ENCODE results near the gene NFIB.

Gene NFIB

GRCh38 chr9:14300588-14300987 lies 13.4 kb downstream of the NFIB start:
- Mint-ChIP-seq H3K27me3 (ENCODE audit: low read depth) (peaks cover 26% of the 10 kb centered on the region), H3K27ac (no peak overlapping the region), H3K36me3 (ENCODE audit: low read depth) (no peaks in the 10 kb centered on the region), H3K4me3 (no peak overlapping the region), H3K4me1 (ENCODE audit: low read depth) (no peaks in the 10 kb centered on the region), H3K9me3 (no peaks in the 10 kb centered on the region)
- no peak for DNase-seq (ENCODE audit: low spot score)

DNA sequence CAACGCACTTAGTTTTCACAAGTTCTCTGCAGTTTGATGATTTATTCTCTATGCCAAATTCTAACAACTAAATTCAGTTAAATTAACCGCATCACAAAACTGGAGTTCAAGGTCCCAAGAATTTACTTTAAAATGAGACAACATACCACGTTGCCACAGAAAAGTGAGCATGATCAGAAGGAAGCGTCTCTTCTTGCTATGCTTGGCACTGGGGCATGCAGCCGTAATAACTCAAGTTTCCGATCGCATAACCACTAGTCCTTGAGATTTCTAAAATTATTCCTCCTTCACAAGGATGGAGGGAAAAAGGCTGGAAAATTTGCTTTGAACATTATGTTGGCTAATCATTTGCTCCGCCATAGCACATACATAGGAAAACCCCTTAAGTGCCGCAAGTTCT lies 13.9 kb downstream of the NFIB start:
- Mint-ChIP-seq H3K36me3 (ENCODE audit: low read depth) (no peaks in the 10 kb centered on the region), H3K9me3 (no peaks in the 10 kb centered on the region), H3K4me1 (ENCODE audit: low read depth) (no peaks in the 10 kb centered on the region), H3K27me3 (ENCODE audit: low read depth) (peaks cover 24% of the 10 kb centered on the region), H3K4me3 (no peak overlapping the region), H3K27ac (no peak overlapping the region)
- DNase-seq (ENCODE audit: low spot score): no peak

DNA sequence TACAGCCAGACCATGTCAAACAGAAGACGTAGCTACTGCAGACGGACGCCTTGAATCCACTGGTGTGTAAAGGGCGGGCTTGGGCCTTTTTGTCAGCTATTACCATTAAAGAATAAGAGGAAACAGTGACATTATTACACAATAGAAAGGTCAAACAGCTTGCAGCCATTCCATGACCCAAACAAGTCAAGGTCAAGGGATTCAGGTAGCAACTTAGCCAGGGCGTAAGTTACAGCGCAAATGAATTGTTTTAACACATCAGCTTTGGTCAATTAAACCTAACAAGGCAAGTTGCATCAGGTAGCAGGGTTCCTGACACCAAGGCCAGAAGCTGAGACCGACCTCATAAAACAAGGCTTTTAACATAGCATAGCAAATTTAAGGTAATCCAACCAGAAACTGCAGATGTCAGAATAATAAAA lies 15.3 kb downstream of the NFIB start:
- Mint-ChIP-seq H3K4me1 (ENCODE audit: low read depth) (no peaks in the 10 kb centered on the region), H3K27me3 (ENCODE audit: low read depth) (peaks cover 14% of the 10 kb centered on the region), H3K36me3 (ENCODE audit: low read depth) (no peaks in the 10 kb centered on the region), H3K4me3 (no peak overlapping the region), H3K27ac (no peak overlapping the region), H3K9me3 (no peaks in the 10 kb centered on the region)
- DNase-seq (ENCODE audit: low spot score): no peak

GRCh38 chr9:14296495-14297113 lies 17.3 kb downstream of the NFIB start:
- H3K36me3 Mint-ChIP-seq (ENCODE audit: low read depth): no peaks in the 10 kb centered on the region
- no peaks in the 10 kb centered on the region for H3K9me3 Mint-ChIP-seq
- H3K4me3 Mint-ChIP-seq: no peak overlapping the region
- peaks cover 7% of the 10 kb centered on the region for H3K27me3 Mint-ChIP-seq (ENCODE audit: low read depth)
- H3K4me1 Mint-ChIP-seq (ENCODE audit: low read depth): no peaks in the 10 kb centered on the region
- H3K27ac Mint-ChIP-seq: no peak overlapping the region
- no peak for DNase-seq (ENCODE audit: low spot score)

DNA sequence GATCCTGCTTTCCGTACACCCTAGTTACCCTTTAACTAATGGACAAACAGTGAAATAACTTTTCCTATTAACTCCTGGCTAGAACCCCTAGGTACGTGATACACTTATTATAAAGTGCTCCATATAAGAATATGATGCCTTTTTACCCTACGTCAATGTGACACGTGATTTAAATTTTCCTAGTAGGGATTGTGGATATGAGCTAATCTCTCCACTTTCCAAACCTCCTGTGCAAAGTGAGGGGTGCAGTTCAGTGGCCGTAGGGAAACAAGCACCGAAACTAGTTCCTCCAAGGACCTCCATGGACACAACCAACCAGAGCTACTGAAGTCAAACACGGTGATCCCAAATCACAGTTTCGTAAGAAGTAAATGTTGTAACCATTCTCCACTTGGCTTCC lies 19.3 kb downstream of the NFIB start:
- Mint-ChIP-seq H3K4me1 (ENCODE audit: low read depth) (no peaks in the 10 kb centered on the region), H3K9me3 (no peaks in the 10 kb centered on the region), H3K27ac (no peak overlapping the region), H3K27me3 (ENCODE audit: low read depth) (no peaks in the 10 kb centered on the region), H3K4me3 (no peak overlapping the region), H3K36me3 (ENCODE audit: low read depth) (no peaks in the 10 kb centered on the region)
- no peak for DNase-seq (ENCODE audit: low spot score)

GRCh38 chr9:14293801-14294200 lies 20.1 kb downstream of the NFIB start:
- Mint-ChIP-seq H3K36me3 (ENCODE audit: low read depth) (no peaks in the 10 kb centered on the region), H3K4me3 (no peak overlapping the region), H3K27me3 (ENCODE audit: low read depth) (no peaks in the 10 kb centered on the region), H3K4me1 (ENCODE audit: low read depth) (no peaks in the 10 kb centered on the region), H3K27ac (no peak overlapping the region), H3K9me3 (no peaks in the 10 kb centered on the region)
- DNase-seq (ENCODE audit: low spot score): no peak

- H3K27me3 Mint-ChIP-seq (ENCODE audit: low read depth): no peaks in the 10 kb centered on the region
- H3K27ac Mint-ChIP-seq: no peak overlapping the region
- H3K4me3 Mint-ChIP-seq: no peak overlapping the region
- no peaks in the 10 kb centered on the region for H3K9me3 Mint-ChIP-seq
- H3K36me3 Mint-ChIP-seq (ENCODE audit: low read depth): no peaks in the 10 kb centered on the region
- no peaks in the 10 kb centered on the region for H3K4me1 Mint-ChIP-seq (ENCODE audit: low read depth)
- DNase-seq (ENCODE audit: low spot score): no peak
Measured at GRCh38 chr9:14292181-14292739, 21.7 kb downstream of the NFIB start.

DNA sequence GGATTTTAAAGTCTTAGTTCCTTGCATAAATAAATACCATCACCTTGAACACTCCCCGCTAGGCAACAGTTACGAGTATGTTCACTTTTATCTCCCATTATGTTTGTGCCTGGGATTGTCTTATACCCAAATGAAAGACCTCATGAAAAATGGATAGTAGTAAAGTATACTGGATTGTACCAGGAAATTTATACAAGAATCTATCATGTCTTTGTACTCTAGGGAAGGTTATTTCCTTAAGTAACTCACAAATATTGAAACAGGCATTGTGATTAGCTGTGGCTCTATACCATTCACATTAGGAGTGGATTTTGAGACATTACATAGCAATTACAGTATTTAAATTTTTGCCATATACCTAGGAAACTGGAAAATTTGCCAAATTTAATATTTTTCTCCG lies 24.0 kb downstream of the NFIB start:
- no peaks in the 10 kb centered on the region for H3K27me3 Mint-ChIP-seq (ENCODE audit: low read depth)
- no peaks in the 10 kb centered on the region for H3K4me1 Mint-ChIP-seq (ENCODE audit: low read depth)
- DNase-seq (ENCODE audit: low spot score): no peak
- H3K27ac Mint-ChIP-seq: no peak overlapping the region
- H3K4me3 Mint-ChIP-seq: no peak overlapping the region
- no peaks in the 10 kb centered on the region for H3K9me3 Mint-ChIP-seq
- no peaks in the 10 kb centered on the region for H3K36me3 Mint-ChIP-seq (ENCODE audit: low read depth)

GRCh38 chr9:14288433-14288832 lies 25.5 kb downstream of the NFIB start:
- DNase-seq (ENCODE audit: low spot score): no peak
- no peaks in the 10 kb centered on the region for H3K27me3 Mint-ChIP-seq (ENCODE audit: low read depth)
- no peaks in the 10 kb centered on the region for H3K36me3 Mint-ChIP-seq (ENCODE audit: low read depth)
- no peak overlapping the region for H3K4me3 Mint-ChIP-seq
- no peaks in the 10 kb centered on the region for H3K4me1 Mint-ChIP-seq (ENCODE audit: low read depth)
- H3K27ac Mint-ChIP-seq: no peak overlapping the region
- H3K9me3 Mint-ChIP-seq: no peaks in the 10 kb centered on the region

DNA sequence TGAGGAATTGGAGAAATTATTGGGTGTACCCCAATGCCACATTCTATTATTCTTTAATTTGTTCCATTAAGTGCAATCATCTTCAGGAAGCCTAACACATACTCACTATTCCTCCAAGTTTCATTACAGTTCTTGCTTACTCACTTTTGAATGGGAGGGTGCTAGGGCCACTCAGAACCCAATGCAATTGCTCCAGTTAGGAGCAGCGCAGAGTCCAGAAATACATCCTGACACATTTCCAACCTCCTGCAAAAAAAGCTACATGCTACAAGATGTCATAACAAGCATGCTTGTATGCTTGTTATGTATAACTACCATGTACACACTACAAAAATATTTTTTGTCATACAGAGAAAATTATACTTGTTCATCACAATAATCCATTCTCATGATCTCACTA lies 27.8 kb downstream of the NFIB start:
- Mint-ChIP-seq H3K4me3 (no peak overlapping the region), H3K36me3 (ENCODE audit: low read depth) (no peaks in the 10 kb centered on the region), H3K4me1 (ENCODE audit: low read depth) (no peaks in the 10 kb centered on the region), H3K9me3 (no peaks in the 10 kb centered on the region), H3K27me3 (ENCODE audit: low read depth) (no peaks in the 10 kb centered on the region), H3K27ac (no peak overlapping the region)
- DNase-seq (ENCODE audit: low spot score): no peak

GRCh38 chr9:14283276-14283675 lies 30.7 kb downstream of the NFIB start:
- Mint-ChIP-seq H3K9me3 (no peaks in the 10 kb centered on the region), H3K27ac (no peak overlapping the region), H3K4me3 (no peak overlapping the region), H3K4me1 (ENCODE audit: low read depth) (no peaks in the 10 kb centered on the region), H3K36me3 (ENCODE audit: low read depth) (no peaks in the 10 kb centered on the region), H3K27me3 (ENCODE audit: low read depth) (no peaks in the 10 kb centered on the region)
- DNase-seq (ENCODE audit: low spot score): no peak

- H3K27ac Mint-ChIP-seq: no peak overlapping the region
Measured at GRCh38 chr9:14281876-14282275, 32.1 kb downstream of the NFIB start.

GRCh38 chr9:14281136-14281795 lies 32.7 kb downstream of the NFIB start:
- no peak for DNase-seq (ENCODE audit: low spot score)
- H3K36me3 Mint-ChIP-seq (ENCODE audit: low read depth): no peaks in the 10 kb centered on the region
- no peak overlapping the region for H3K4me3 Mint-ChIP-seq
- H3K27ac Mint-ChIP-seq: no peak overlapping the region
- no peaks in the 10 kb centered on the region for H3K4me1 Mint-ChIP-seq (ENCODE audit: low read depth)
- no peaks in the 10 kb centered on the region for H3K9me3 Mint-ChIP-seq
- no peaks in the 10 kb centered on the region for H3K27me3 Mint-ChIP-seq (ENCODE audit: low read depth)

More at GRCh38 chr9:14281876-14282275, 32.1 kb downstream of the NFIB start:
- H3K27me3 Mint-ChIP-seq (ENCODE audit: low read depth): no peaks in the 10 kb centered on the region
- no peaks in the 10 kb centered on the region for H3K36me3 Mint-ChIP-seq (ENCODE audit: low read depth)
- H3K4me1 Mint-ChIP-seq (ENCODE audit: low read depth): no peaks in the 10 kb centered on the region
- no peak for DNase-seq (ENCODE audit: low spot score)
- no peaks in the 10 kb centered on the region for H3K9me3 Mint-ChIP-seq
- H3K4me3 Mint-ChIP-seq: no peak overlapping the region

GRCh38 chr9:14279671-14280070 lies 34.3 kb downstream of the NFIB start:
- DNase-seq (ENCODE audit: low spot score): no peak
- Mint-ChIP-seq H3K9me3 (no peaks in the 10 kb centered on the region), H3K27ac (no peak overlapping the region), H3K4me3 (no peak overlapping the region), H3K36me3 (ENCODE audit: low read depth) (no peaks in the 10 kb centered on the region), H3K4me1 (ENCODE audit: low read depth) (no peaks in the 10 kb centered on the region), H3K27me3 (ENCODE audit: low read depth) (no peaks in the 10 kb centered on the region)
